Measurements from ENCODE around the gene FASTKD3. TPM values are rescaled to one million over a fixed set of nuclear protein-coding genes. Genes with fewer than 3 reads are reported as not detected.
A peak's percentile ranks its signal among the peaks of the same experiment; 100 is the strongest.

The FASTKD3 gene
- total RNA-seq, 4 donors from 2014 or later = 4.4 to 14.0 (median 11.2) TPM

- 5 to 8% methylated on average over 14 to 21 of the region's 44 CpGs for WGBS, 2 donors
- intact Hi-C loops (cut with DNase I) = no loop called here
- Histone ChIP-seq H3K27ac (no peak overlapping the region), H3K4me1 (peaks cover 9 to 27% (median 19%) of the 10 kb centered on the region in 3 donors), H3K27me3 (peaks cover 0 to 54% (median 3%) of the 10 kb centered on the region in 4 donors), H3K9me3 (no peaks in the 10 kb centered on the region), H3K4me3 (peak overlapping the region; percentile 37 to 72 (median 49)), H3K36me3 (no peaks in the 10 kb centered on the region)
- TF ChIP-seq CTCF (IDR thresholded peaks at IDR 0.05) (no peak), POLR2A (IDR thresholded peaks at IDR 0.05) (no peak)
- DNase-seq = no peak
Measured at GRCh38 chr5:7849681-7850394, 19.0 kb downstream of the FASTKD3 start.

GRCh38 chr5:7848296-7848695, 20.5 kb downstream of the FASTKD3 start:
- no peak for DNase-seq
- Histone ChIP-seq H3K9me3 (no peaks in the 10 kb centered on the region), H3K27ac (no peak overlapping the region), H3K36me3 (no peaks in the 10 kb centered on the region), H3K4me1 (peaks cover 9 to 27% (median 19%) of the 10 kb centered on the region in 3 donors), H3K27me3 (peaks cover 0 to 61% (median 3%) of the 10 kb centered on the region in 4 donors), H3K4me3 (no peak overlapping the region)
- WGBS, 2 donors = 80 to 81% methylated on average over 1 to 2 of the region's 2 CpGs
- intact Hi-C loops (cut with DNase I) = no loop called here
- no peak for TF ChIP-seq POLR2A (IDR thresholded peaks at IDR 0.05)
- TF ChIP-seq CTCF (IDR thresholded peaks at IDR 0.05) = no peak

DNA sequence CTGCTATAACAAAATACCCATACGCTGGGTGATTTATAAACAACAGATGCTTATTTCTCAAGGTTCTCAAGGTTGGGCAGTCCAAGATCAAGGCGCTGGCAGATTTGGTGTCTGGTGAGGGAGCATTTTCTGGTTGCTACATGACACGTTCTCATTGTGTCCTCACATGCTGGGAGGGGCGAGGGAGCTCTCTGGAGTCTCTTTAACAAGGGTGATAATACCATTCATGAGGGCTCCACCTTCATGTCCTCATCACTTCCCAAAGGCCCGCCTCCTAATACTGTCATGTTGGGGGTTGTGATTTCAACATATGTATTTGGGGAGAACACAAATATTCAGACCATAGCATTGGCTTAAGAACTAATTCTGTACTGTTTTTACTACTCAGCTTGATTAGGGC, 22.5 kb downstream of the FASTKD3 start:
- H3K36me3 ChIP-seq = no peaks in the 10 kb centered on the region
- DNase-seq = no peak
- H3K27ac ChIP-seq = no peak overlapping the region
- no peaks in the 10 kb centered on the region for H3K9me3 ChIP-seq
- H3K4me3 ChIP-seq = no peak overlapping the region
- intact Hi-C loops (cut with DNase I) = no loop called here
- TF ChIP-seq POLR2A (IDR thresholded peaks at IDR 0.05) = no peak
- TF ChIP-seq CTCF (IDR thresholded peaks at IDR 0.05) = no peak
- H3K4me1 ChIP-seq = peaks cover 9 to 19% (median 19%) of the 10 kb centered on the region in 3 donors
- peaks cover 0 to 60% (median 3%) of the 10 kb centered on the region in 4 donors for H3K27me3 ChIP-seq
- 80 to 88% methylated on average over 3 to 5 of the region's 5 CpGs for WGBS, 2 donors

DNA sequence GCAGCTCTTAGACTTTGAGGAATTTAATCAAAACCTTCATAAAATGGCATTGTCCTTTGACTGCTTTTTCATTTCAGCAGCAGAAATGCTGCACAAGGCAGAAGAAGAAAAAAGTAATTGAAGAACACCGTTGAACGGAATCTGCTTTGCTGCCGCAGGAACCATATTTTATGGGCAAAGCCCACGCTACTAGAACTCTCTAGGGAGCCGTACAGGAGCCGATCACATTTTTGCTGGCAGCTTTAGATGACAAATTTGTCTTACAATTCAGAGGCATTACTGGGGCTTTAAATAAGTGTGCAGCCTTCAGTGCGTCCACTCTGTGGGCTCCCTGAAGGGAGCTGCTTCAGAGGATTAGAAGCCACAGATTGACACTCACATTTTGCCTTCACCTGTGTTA, 23.3 kb downstream of the FASTKD3 start:
- no peak for TF ChIP-seq POLR2A (IDR thresholded peaks at IDR 0.05)
- no peak for TF ChIP-seq CTCF (IDR thresholded peaks at IDR 0.05)
- H3K4me1 ChIP-seq = peaks cover 9 to 13% (median 12%) of the 10 kb centered on the region in 3 donors
- H3K4me3 ChIP-seq = no peak overlapping the region
- no peaks in the 10 kb centered on the region for H3K9me3 ChIP-seq
- H3K36me3 ChIP-seq = no peaks in the 10 kb centered on the region
- no peak for DNase-seq
- intact Hi-C loops (cut with DNase I) = no loop called here
- 83 to 90% methylated on average over 7 of the region's 7 CpGs for WGBS, 2 donors
- no peak overlapping the region for H3K27ac ChIP-seq
- H3K27me3 ChIP-seq = peaks cover 0 to 52% (median 3%) of the 10 kb centered on the region in 4 donors

DNA sequence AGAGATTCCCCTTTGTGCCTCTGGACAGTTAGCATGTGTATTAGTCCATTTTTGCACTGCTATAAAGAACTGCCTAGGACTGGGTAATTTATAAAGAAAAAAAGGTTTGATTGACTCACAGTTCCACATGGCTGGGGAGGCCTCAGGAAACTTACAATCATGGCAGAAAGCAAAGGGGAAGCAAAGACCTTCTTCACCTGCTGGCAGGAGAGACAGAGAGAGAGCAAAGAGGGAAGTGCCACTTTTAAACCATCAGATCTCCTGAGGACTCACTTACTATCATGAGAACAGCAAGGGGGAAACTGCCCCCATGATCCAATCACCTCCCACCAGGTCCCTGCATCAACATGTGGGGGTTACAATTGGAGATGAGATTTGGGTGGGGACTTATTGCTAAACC, 23.9 kb downstream of the FASTKD3 start:
- intact Hi-C loops (cut with DNase I) = no loop called here
- no peak for TF ChIP-seq CTCF (IDR thresholded peaks at IDR 0.05)
- TF ChIP-seq POLR2A (IDR thresholded peaks at IDR 0.05) = no peak
- Histone ChIP-seq H3K27ac (no peak overlapping the region), H3K27me3 (peaks cover 0 to 45% (median 3%) of the 10 kb centered on the region in 4 donors), H3K4me1 (peaks cover 5 to 6% (median 5%) of the 10 kb centered on the region in 3 donors), H3K9me3 (no peaks in the 10 kb centered on the region), H3K36me3 (no peaks in the 10 kb centered on the region), H3K4me3 (no peak overlapping the region)
- no peak for DNase-seq

Data from esophagus squamous epithelium (tissue), 5 donors.